OCI-LY1 (cell line): ENCODE measurements around the gene ZDHHC18.

Source experiments
- H2AFZ ChIP-seq: fragments of 200-600 bp; sonication (generic), shearing (Covaris generic); 2 replicates; pipeline ENCODE4 v1.6.0; 2014; ENCODE audit warnings: antibody characterized with exemption, mild to moderate bottlenecking, low read length
- H3F3A ChIP-seq: fragments of 200-600 bp; sonication (generic), shearing (Covaris generic); 2 replicates; pipeline ENCODE4 v1.6.0; 2014; ENCODE audit warnings: mild to moderate bottlenecking, antibody characterized with exemption, low read length, moderate library complexity; ENCODE audit not compliant: insufficient read depth
- H3K27ac ChIP-seq: fragments of 200-600 bp; sonication (generic); 2 replicates; pipeline ENCODE4 v1.5.1; 2014; ENCODE audit warnings: low read length, mixed run types, mild to moderate bottlenecking, low read depth; ENCODE audit not compliant: poor library complexity, severe bottlenecking
- H3K27me3 ChIP-seq: fragments of 200-600 bp; sonication (generic); 2 replicates; pipeline ENCODE4 v1.6.0; 2014; ENCODE audit warnings: antibody characterized with exemption, mild to moderate bottlenecking, low read length, moderate library complexity; ENCODE audit not compliant: insufficient read depth
- H3K36me3 ChIP-seq: fragments of 200-600 bp; sonication (generic); 2 replicates; pipeline ENCODE4 v1.6.1; 2014; ENCODE audit warnings: mild to moderate bottlenecking, antibody characterized with exemption, low read length, moderate library complexity, mixed read lengths; ENCODE audit not compliant: insufficient read depth
- H3K4me1 ChIP-seq: fragments of 200-600 bp; sonication (generic); 2 replicates; pipeline ENCODE4 v1.5.1; 2014; ENCODE audit warnings: mild to moderate bottlenecking, low read length, moderate library complexity; ENCODE audit not compliant: insufficient read depth, severe bottlenecking
- H3K4me2 ChIP-seq: fragments of 200-600 bp; sonication (generic), shearing (Covaris generic); 2 replicates; pipeline ENCODE4 v1.6.1; 2014; ENCODE audit warnings: low read length
- H3K4me3 ChIP-seq: fragments of 200-600 bp; sonication (generic); 2 replicates; pipeline ENCODE4 v1.5.1; 2014; ENCODE audit warnings: low read length, low read depth, mild to moderate bottlenecking, mixed read lengths; ENCODE audit not compliant: poor library complexity, severe bottlenecking
- H3K79me2 ChIP-seq: fragments of 200-600 bp; shearing (Covaris generic); 2 replicates; pipeline ENCODE4 v1.6.1; 2016; ENCODE audit warnings: mixed run types, low read length, mixed read lengths; ENCODE audit not compliant: insufficient read depth
- H3K9ac ChIP-seq: fragments of 200-600 bp; sonication (generic), shearing (Covaris generic); 2 replicates; pipeline ENCODE4 v1.6.1; 2014; ENCODE audit warnings: mild to moderate bottlenecking, low read length, mixed read lengths
- H3K9me2 ChIP-seq: fragments of 200-600 bp; sonication (generic), shearing (Covaris generic); 2 replicates; pipeline ENCODE4 v1.6.1; 2014; ENCODE audit warnings: low read depth, mild to moderate bottlenecking, low read length, mixed read lengths
- H3K9me3 ChIP-seq: fragments of 200-600 bp; shearing (Covaris generic); 2 replicates; pipeline ENCODE4 v1.6.1; 2014; ENCODE audit warnings: low read length, mixed read lengths
- H4K20me1 ChIP-seq: fragments of 200-600 bp; sonication (generic), shearing (Covaris generic); 2 replicates; pipeline ENCODE4 v1.6.0; 2016; ENCODE audit warnings: mild to moderate bottlenecking, low read length; ENCODE audit not compliant: insufficient read depth
- EZH2 ChIP-seq: fragments of 200-600 bp; sonication (generic), shearing (Covaris generic); IDR thresholded peaks from 2 replicates; pipeline ENCODE4 v1.8.0; 2017; ENCODE audit warnings: borderline replicate concordance, mixed run types, mild to moderate bottlenecking, antibody characterized with exemption, low read length, moderate library complexity, mixed read lengths
- TF ChIP-seq, protein P1 (sequence below): fragments of 200-600 bp; sonication (generic), shearing (Covaris generic); IDR thresholded peaks from 2 replicates; pipeline ENCODE4 v1.5.1; 2017; ENCODE audit warnings: mild to moderate bottlenecking, antibody characterized with exemption, low read length, moderate library complexity, mixed read lengths

Gene ZDHHC18

DNA sequence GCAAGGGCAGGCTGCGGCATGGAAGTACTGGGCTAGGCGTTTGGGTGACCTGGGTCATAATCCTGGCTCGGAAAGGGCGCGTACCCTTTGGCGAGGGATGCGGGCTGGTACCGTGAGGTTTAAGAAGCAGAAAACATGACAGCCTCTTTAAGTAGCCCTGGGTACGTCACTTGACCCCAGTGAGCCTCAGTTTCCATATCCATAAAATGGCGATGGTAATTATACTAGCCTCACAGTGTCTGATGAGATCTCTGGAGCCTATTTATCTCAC is 38.0 kb upstream of the ZDHHC18 start:
- Histone ChIP-seq H3F3A (peaks cover 7% of the 10 kb centered on the region; the same call in 1 of the 2 replicates), H3K27ac (peak overlapping the region; percentile 96), H3K4me1 (peaks cover 51% of the 10 kb centered on the region), H3K9ac (peak overlapping the region; percentile 97), H3K9me3 (no peaks in the 10 kb centered on the region), H3K79me2 (no peaks in the 10 kb centered on the region), H3K4me2 (peak overlapping the region; percentile 82), H3K36me3 (peaks cover 3% of the 10 kb centered on the region; the same call in 1 of the 2 replicates), H4K20me1 (no peaks in the 10 kb centered on the region), H3K27me3 (no peaks in the 10 kb centered on the region), H2AFZ (no peak overlapping the region), H3K4me3 (peak overlapping the region; percentile 79), H3K9me2 (no peaks in the 10 kb centered on the region)
- TF ChIP-seq EZH2 = no peak
- TF ChIP-seq, protein P1, sequence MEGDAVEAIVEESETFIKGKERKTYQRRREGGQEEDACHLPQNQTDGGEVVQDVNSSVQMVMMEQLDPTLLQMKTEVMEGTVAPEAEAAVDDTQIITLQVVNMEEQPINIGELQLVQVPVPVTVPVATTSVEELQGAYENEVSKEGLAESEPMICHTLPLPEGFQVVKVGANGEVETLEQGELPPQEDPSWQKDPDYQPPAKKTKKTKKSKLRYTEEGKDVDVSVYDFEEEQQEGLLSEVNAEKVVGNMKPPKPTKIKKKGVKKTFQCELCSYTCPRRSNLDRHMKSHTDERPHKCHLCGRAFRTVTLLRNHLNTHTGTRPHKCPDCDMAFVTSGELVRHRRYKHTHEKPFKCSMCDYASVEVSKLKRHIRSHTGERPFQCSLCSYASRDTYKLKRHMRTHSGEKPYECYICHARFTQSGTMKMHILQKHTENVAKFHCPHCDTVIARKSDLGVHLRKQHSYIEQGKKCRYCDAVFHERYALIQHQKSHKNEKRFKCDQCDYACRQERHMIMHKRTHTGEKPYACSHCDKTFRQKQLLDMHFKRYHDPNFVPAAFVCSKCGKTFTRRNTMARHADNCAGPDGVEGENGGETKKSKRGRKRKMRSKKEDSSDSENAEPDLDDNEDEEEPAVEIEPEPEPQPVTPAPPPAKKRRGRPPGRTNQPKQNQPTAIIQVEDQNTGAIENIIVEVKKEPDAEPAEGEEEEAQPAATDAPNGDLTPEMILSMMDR = no peak

DNA sequence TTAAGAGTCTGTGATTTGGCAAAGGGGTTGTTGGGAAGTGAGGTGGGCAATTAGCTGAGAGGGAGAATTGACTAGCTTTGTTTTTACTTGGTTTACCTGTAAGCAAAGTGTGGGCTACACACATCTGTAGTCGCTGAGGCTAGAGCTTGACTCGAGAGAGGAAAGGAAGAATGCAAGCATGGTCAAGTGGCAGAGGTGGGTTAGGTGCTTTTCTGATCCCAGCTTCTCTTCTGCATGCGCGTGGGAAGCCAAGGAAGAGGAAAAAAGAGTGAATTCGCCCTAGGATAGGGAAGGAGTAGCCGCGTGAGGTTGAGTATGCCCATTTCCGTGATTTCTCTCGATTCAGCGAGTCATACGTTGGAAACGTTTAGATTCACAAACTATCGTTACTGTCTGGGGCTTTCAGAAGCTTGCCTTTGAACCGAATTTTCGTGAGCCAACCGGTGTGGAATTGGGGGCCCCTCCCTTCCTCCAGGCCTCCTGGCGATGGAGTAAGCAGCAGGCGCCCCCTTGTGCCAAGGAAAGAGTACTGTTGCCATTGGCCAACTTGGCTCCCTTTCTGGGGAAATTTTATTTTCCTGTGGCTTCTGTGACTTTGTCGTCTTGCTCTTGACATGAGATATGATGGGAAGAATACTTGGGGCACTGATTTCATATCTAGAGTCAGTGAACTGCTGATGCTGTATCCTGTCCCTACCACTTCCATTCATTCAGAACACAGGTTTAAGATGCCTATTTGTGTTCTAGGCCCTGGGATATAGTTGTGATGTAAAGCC is 37.5 kb upstream of the ZDHHC18 start:
- Histone ChIP-seq H3K36me3 (peaks cover 2% of the 10 kb centered on the region; the same call in 1 of the 2 replicates), H3K4me1 (peaks cover 45% of the 10 kb centered on the region), H3K9me2 (no peaks in the 10 kb centered on the region), H3K4me3 (peak overlapping the region; percentile 79), H3K27ac (peak overlapping the region; percentile 96), H3F3A (peaks cover 5% of the 10 kb centered on the region; the same call in 1 of the 2 replicates), H3K9ac (peak overlapping the region; percentile 97), H3K4me2 (peak overlapping the region; percentile 82), H3K79me2 (no peaks in the 10 kb centered on the region), H2AFZ (no peak overlapping the region), H4K20me1 (no peaks in the 10 kb centered on the region), H3K27me3 (no peaks in the 10 kb centered on the region), H3K9me3 (no peaks in the 10 kb centered on the region)
- no peak for TF ChIP-seq EZH2
- TF ChIP-seq, protein P1 = peak; percentile 95

DNA sequence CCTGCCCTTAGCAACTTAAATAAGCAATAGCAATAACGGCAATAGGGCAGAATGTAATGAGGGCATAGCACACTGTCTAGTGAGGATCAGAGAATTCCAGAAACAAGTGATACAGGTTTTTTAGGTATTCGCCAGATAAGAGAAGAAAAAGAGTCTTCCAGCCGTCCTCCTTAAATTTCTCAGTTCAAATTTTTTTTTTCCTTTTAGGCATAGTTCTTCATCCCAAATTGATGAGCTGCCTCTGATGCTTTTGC is 36.9 kb upstream of the ZDHHC18 start:
- H3K36me3 ChIP-seq = peaks cover 7% of the 10 kb centered on the region; the same call in 1 of the 2 replicates
- H3K9me2 ChIP-seq = no peaks in the 10 kb centered on the region
- H3K9ac ChIP-seq = no peak overlapping the region
- H3K4me3 ChIP-seq = no peak overlapping the region
- no peak for TF ChIP-seq EZH2
- TF ChIP-seq, protein P1 = no peak
- H4K20me1 ChIP-seq = no peaks in the 10 kb centered on the region
- peaks cover 5% of the 10 kb centered on the region; the same call in 1 of the 2 replicates for H3F3A ChIP-seq
- H3K27ac ChIP-seq = no peak overlapping the region
- H3K79me2 ChIP-seq = no peaks in the 10 kb centered on the region
- H3K4me1 ChIP-seq = peaks cover 40% of the 10 kb centered on the region
- peak overlapping the region; percentile 82 for H3K4me2 ChIP-seq
- no peak overlapping the region for H2AFZ ChIP-seq
- no peaks in the 10 kb centered on the region for H3K27me3 ChIP-seq
- H3K9me3 ChIP-seq = no peaks in the 10 kb centered on the region
